SW480 (cell line): Measurements from ENCODE around the gene LIPK.
"Not testable (repeated sequence)": the region's sequence is repeated elsewhere in the genome, so short reads cannot be mapped to it uniquely, and the experiment has no call there.

Experiments
- DNase-seq: peaks from one replicate; pipeline ENCODE4 v3.0.0-alpha.2; 2016; ENCODE audit warnings: low spot score

Gene LIPK

GRCh38 chr10:88721392-88721791 lies 15.3 kb downstream of the LIPK start:
- DNase-seq: no peak

GRCh38 chr10:88725798-88726197 lies 19.7 kb downstream of the LIPK start:
- DNase-seq: no peak

GRCh38 chr10:88728107-88728763 lies 22.2 kb downstream of the LIPK start:
- no peak for DNase-seq

- no peak for DNase-seq
Observed at GRCh38 chr10:88730864-88731263, 24.8 kb downstream of the LIPK start.

- DNase-seq: no peak
Observed at GRCh38 chr10:88731296-88731695, 25.2 kb downstream of the LIPK start.

GRCh38 chr10:88733215-88733614 lies 27.2 kb downstream of the LIPK start:
- DNase-seq: no peak

- DNase-seq: no peak
Observed at GRCh38 chr10:88735661-88736060, 29.6 kb downstream of the LIPK start.

- DNase-seq: not testable (repeated sequence)
Observed at GRCh38 chr10:88741921-88742320, 35.9 kb downstream of the LIPK start.

- DNase-seq: no peak
Observed at GRCh38 chr10:88742448-88742847, 36.4 kb downstream of the LIPK start.

GRCh38 chr10:88744002-88744401 lies 38.0 kb downstream of the LIPK start:
- DNase-seq: no peak

- no peak for DNase-seq
Observed at GRCh38 chr10:88745633-88746032, 39.6 kb downstream of the LIPK start.

- DNase-seq: no peak
Observed at GRCh38 chr10:88754287-88754686, 48.2 kb downstream of the LIPK start.

GRCh38 chr10:88755753-88756152 lies 49.7 kb downstream of the LIPK start:
- DNase-seq: no peak

GRCh38 chr10:88756660-88757059 lies 50.6 kb downstream of the LIPK start:
- no peak for DNase-seq

- DNase-seq: no peak
Observed at GRCh38 chr10:88759366-88760101, 53.5 kb downstream of the LIPK start, which contains the start of gene LIPN. TSS of gene LIPN (plus strand) at chr10:88760020. CDS start at chr10:88761406, 1,386 bp downstream.

- no peak for DNase-seq
Observed at GRCh38 chr10:88762906-88763305, 56.9 kb downstream of the LIPK start.

- no peak for DNase-seq
Observed at GRCh38 chr10:88763441-88763840, 57.4 kb downstream of the LIPK start.

- DNase-seq: no peak
Observed at GRCh38 chr10:88764110-88764509, 58.1 kb downstream of the LIPK start.

GRCh38 chr10:88765816-88766215 lies 59.8 kb downstream of the LIPK start:
- no peak for DNase-seq

- no peak for DNase-seq
Observed at GRCh38 chr10:88769384-88769783, 63.3 kb downstream of the LIPK start.

- DNase-seq: no peak
Observed at GRCh38 chr10:88781206-88781605, 75.2 kb downstream of the LIPK start.

GRCh38 chr10:88782222-88782621 lies 76.2 kb downstream of the LIPK start:
- DNase-seq: no peak

- DNase-seq: no peak
Observed at GRCh38 chr10:88783724-88784123, 77.7 kb downstream of the LIPK start.
